HEK293 (cell line): ENCODE data around the gene PVALEF.

Source experiments
- CTCF ChIA-PET: fragments of 350-600 bp; formaldehyde crosslinking; extraction: SDS; loops from one replicate; lab custom pipeline; 2021; ENCODE audit warnings: antibody characterized with exemption; lab: Yijun Ruan, JAX
- POLR2A ChIA-PET: fragments of 300-600 bp; formaldehyde crosslinking; extraction: SDS; loops from one replicate; lab custom pipeline; 2020; ENCODE audit warnings: antibody characterized with exemption, inconsistent platforms; lab: Yijun Ruan, JAX
- H3K27ac ChIP-seq: fragments of 200-500 bp; sonication (Bioruptor generic); 2 replicates; pipeline ENCODE4 v1.5.1; 2014; ENCODE audit warnings: low read depth, low read length, control low read depth, inconsistent platforms; ENCODE audit errors: extremely low read depth
- H3K36me3 ChIP-seq, 2 experiments: fragments of 200-500 bp in 1 of 2; sonication (Bioruptor generic) in 1 of 2; 1 replicate in 1 of 2; 2 replicates in 1 of 2; pipeline ENCODE4 v1.5.1; 2014 to 2017; ENCODE audit warnings: inconsistent platforms in 2 of 2, low read length in 2 of 2; ENCODE audit not compliant: control insufficient read depth in 2 of 2, insufficient read depth in 1 of 2
- H3K4me1 ChIP-seq: fragments of 200-500 bp; sonication (Bioruptor generic); 2 replicates; pipeline ENCODE4 v1.5.1; 2014; ENCODE audit warnings: mild to moderate bottlenecking, low read length, inconsistent platforms; ENCODE audit not compliant: control insufficient read depth, insufficient read depth
- H3K4me3 ChIP-seq: 2 replicates; pipeline ENCODE4 v1.5.1; 2011; ENCODE audit warnings: low read depth, mild to moderate bottlenecking, control low read depth, low read length, moderate library complexity
- H3K9me3 ChIP-seq: fragments of 200-500 bp; sonication (Bioruptor generic); 2 replicates; pipeline ENCODE4 v1.5.1; 2014; ENCODE audit warnings: low read depth, low read length, inconsistent platforms; ENCODE audit not compliant: control insufficient read depth, insufficient read depth
- EGR2 ChIP-seq: fragments of 450-650 bp; formaldehyde crosslinking; IDR thresholded peaks from 2 replicates; pipeline ENCODE4 v1.5.1; 2016; ENCODE audit warnings: low read depth, missing biosample characterization, missing genetic modification characterization
- GFI1B ChIP-seq: fragments of 450-650 bp; formaldehyde crosslinking; IDR thresholded peaks from 2 replicates; pipeline ENCODE4 v1.5.1; 2016; ENCODE audit warnings: missing biosample characterization, missing genetic modification characterization
- KLF1 ChIP-seq: fragments of 450-650 bp; formaldehyde crosslinking; IDR thresholded peaks from 2 replicates; pipeline ENCODE4 v1.5.1; 2016; ENCODE audit warnings: missing biosample characterization, missing genetic modification characterization
- KLF8 ChIP-seq: fragments of 450-650 bp; formaldehyde crosslinking; IDR thresholded peaks from 2 replicates; pipeline ENCODE4 v1.5.1; 2016; ENCODE audit warnings: missing biosample characterization, missing genetic modification characterization
- SP2 ChIP-seq: fragments of 450-650 bp; formaldehyde crosslinking; IDR thresholded peaks from 2 replicates; pipeline ENCODE4 v1.5.1; 2016; ENCODE audit warnings: missing biosample characterization, missing genetic modification characterization
- SP3 ChIP-seq: fragments of 450-650 bp; formaldehyde crosslinking; IDR thresholded peaks from 2 replicates; pipeline ENCODE4 v1.5.1; 2016; ENCODE audit warnings: missing biosample characterization, missing genetic modification characterization
- ZBTB21 ChIP-seq: fragments of 450-650 bp; formaldehyde crosslinking; IDR thresholded peaks from 2 replicates; pipeline ENCODE4 v1.5.1; 2017; ENCODE audit warnings: missing biosample characterization, missing genetic modification characterization
- ZFHX2 ChIP-seq: fragments of 450-650 bp; formaldehyde crosslinking; conservative IDR thresholded peaks from 2 replicates; pipeline ENCODE4 v1.5.1; 2016; ENCODE audit warnings: missing biosample characterization, missing genetic modification characterization
- ZNF140 ChIP-seq: fragments of 450-650 bp; formaldehyde crosslinking; IDR thresholded peaks from 2 replicates; pipeline ENCODE4 v1.5.1; 2016; ENCODE audit warnings: missing biosample characterization, missing genetic modification characterization
- ZNF350 ChIP-seq: fragments of 450-650 bp; formaldehyde crosslinking; IDR thresholded peaks from 2 replicates; pipeline ENCODE4 v1.5.0; 2017; ENCODE audit warnings: missing biosample characterization, mild to moderate bottlenecking, missing genetic modification characterization
- ZNF629 ChIP-seq: fragments of 450-650 bp; formaldehyde crosslinking; IDR thresholded peaks from 2 replicates; pipeline ENCODE4 v1.5.1; 2017; ENCODE audit warnings: missing biosample characterization, missing genetic modification characterization
- ZNF837 ChIP-seq: fragments of 450-650 bp; formaldehyde crosslinking; IDR thresholded peaks from 2 replicates; pipeline ENCODE4 v1.5.1; 2016; ENCODE audit warnings: missing biosample characterization, missing genetic modification characterization
- ZXDB ChIP-seq: fragments of 450-650 bp; formaldehyde crosslinking; IDR thresholded peaks from 2 replicates; pipeline ENCODE4 v1.5.1; 2016; ENCODE audit warnings: missing biosample characterization, missing genetic modification characterization
- TF ChIP-seq, protein P1 (sequence below): sonication (generic); formaldehyde crosslinking; IDR thresholded peaks from 2 replicates; pipeline ENCODE4 v1.8.1; 2022; ENCODE audit warnings: mild to moderate bottlenecking, moderate library complexity, missing genetic modification reagents
- TF ChIP-seq, protein P2 (sequence below): fragments of 450-650 bp; formaldehyde crosslinking; IDR thresholded peaks from 2 replicates; pipeline ENCODE4 v1.5.1; 2016; ENCODE audit warnings: missing biosample characterization, missing genetic modification characterization, low read depth
- TF ChIP-seq, protein P3 (sequence below): fragments of 450-650 bp; formaldehyde crosslinking; IDR thresholded peaks from 2 replicates; pipeline ENCODE4 v1.5.1; 2016; ENCODE audit warnings: missing biosample characterization, missing genetic modification characterization

PVALEF gene

DNA sequence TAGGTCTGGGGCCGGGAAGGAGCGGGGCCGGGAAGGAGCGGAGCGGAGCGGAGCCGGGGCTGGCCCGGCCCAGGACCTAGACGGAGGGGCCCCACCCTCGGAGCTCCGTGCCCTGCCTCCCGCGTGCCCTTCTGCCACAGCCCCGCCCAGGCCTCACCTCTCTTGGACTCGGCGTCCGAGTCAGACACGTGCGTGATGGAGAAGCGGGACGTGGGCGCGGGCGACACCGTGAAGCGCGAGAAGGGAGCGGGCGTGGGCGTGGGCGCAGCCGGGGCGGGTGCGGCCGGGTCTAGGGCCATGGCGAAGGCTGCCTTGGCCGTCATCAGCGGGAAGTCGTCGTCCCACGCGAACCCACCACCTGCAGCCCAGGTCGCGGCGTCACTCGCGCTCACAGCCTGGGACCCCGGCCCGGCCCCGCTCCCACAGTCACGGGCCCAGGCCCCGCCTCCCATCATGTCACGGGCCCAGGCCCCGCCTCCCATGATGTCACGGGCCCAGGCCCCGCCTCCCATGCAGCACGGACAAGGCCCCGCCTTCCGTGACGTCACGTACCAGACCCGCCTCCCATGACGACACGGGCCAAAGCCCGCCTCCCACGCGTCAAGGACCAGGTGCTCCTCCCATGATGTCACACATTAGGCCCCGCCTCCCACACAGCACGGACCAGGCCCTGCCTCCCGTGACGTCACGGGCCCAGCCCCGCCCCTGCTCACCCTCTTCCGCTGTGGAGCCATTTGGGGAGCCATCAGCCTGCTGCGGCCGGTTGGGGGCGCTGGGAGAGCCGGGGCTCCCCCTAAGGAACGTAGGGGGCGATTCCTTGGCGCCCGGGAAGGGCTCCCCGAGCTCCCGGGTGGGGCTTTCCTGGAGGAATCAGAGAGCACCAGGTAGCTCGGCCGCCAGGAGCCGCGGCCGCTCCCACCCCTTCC is 45.8 kb upstream of the PVALEF start:
- CTCF ChIA-PET = no interaction called here
- Histone ChIP-seq H3K27ac (no peak overlapping the region; the same call in 1 of the 2 replicates), H3K36me3 (peaks cover 0 to 7% of the 10 kb centered on the region in 2 experiments; a peak in 1 of 3 replicates), H3K4me1 (no peaks in the 10 kb centered on the region), H3K9me3 (no peaks in the 10 kb centered on the region), H3K4me3 (peak overlapping the region; percentile 34)
- POLR2A ChIA-PET = interaction anchor here (0.6 to 1.5 kb wide), 3 partner anchors 104 to 119 kb away, joined by 3 to 4 read pairs (median 3); partner anchors contain the start of genes NDUFAF8 and TEPSIN
- peak; percentile 63; the same call in 1 of the 2 replicates for TF ChIP-seq KLF8 (tag by site-specific recombination)
- TF ChIP-seq ZNF629 (tag by site-specific recombination) = peak; percentile 55
- peak; percentile 35; the same call in 1 of the 2 replicates for TF ChIP-seq SP3 (tag by site-specific recombination)
- peak; percentile 47; the same call in 1 of the 2 replicates for TF ChIP-seq ZFHX2 (tag by site-specific recombination)
- 0 out of 2 replicates have a peak, but pooled peaks have one; percentile 9 for TF ChIP-seq KLF1 (tag by site-specific recombination)
- TF ChIP-seq, protein P1, sequence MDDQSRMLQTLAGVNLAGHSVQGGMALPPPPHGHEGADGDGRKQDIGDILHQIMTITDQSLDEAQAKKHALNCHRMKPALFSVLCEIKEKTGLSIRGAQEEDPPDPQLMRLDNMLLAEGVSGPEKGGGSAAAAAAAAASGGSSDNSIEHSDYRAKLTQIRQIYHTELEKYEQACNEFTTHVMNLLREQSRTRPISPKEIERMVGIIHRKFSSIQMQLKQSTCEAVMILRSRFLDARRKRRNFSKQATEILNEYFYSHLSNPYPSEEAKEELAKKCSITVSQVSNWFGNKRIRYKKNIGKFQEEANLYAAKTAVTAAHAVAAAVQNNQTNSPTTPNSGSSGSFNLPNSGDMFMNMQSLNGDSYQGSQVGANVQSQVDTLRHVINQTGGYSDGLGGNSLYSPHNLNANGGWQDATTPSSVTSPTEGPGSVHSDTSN (CRISPR knock-in tag) = no peak
- TF ChIP-seq, protein P2, sequence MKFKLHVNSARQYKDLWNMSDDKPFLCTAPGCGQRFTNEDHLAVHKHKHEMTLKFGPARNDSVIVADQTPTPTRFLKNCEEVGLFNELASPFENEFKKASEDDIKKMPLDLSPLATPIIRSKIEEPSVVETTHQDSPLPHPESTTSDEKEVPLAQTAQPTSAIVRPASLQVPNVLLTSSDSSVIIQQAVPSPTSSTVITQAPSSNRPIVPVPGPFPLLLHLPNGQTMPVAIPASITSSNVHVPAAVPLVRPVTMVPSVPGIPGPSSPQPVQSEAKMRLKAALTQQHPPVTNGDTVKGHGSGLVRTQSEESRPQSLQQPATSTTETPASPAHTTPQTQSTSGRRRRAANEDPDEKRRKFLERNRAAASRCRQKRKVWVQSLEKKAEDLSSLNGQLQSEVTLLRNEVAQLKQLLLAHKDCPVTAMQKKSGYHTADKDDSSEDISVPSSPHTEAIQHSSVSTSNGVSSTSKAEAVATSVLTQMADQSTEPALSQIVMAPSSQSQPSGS (tag by site-specific recombination) = peak; percentile 89
- TF ChIP-seq ZNF350 (tag by site-specific recombination) = no peak
- 0 out of 2 replicates have a peak, but pooled peaks have one; percentile 18 for TF ChIP-seq EGR2
- no peak for TF ChIP-seq ZNF140 (tag by site-specific recombination)
- 0 out of 2 replicates have a peak, but pooled peaks have one; percentile 32 for TF ChIP-seq ZBTB21 (tag by site-specific recombination)
- peak; percentile 70 for TF ChIP-seq SP2 (tag by site-specific recombination)

DNA sequence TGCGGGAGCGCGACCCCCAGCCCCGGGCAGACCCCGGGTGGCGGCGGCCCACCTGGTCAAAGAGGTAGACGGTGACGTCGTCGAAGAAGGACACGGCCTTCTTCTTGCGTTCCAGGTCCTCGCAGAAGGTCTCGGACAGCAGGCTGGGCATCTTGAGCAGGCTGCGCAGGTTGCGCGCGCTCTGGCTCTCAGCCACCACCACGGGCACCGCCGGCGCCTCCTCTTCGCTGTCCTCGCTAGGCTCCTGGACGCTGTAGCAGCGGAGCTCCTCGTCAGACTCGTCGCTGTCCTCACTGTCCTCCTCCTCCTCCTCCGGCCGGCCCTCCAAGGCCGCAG is 45.2 kb upstream of the PVALEF start:
- peaks cover 0 to 8% of the 10 kb centered on the region in 2 experiments; a peak in 1 of 3 replicates for H3K36me3 ChIP-seq
- no peak overlapping the region for H3K27ac ChIP-seq
- CTCF ChIA-PET = no interaction called here

More for the DNA sequence above, 45.2 kb upstream of the PVALEF start:
- no peak for TF ChIP-seq GFI1B (tag by site-specific recombination)
- no peak for TF ChIP-seq ZXDB
- TF ChIP-seq, protein P3, sequence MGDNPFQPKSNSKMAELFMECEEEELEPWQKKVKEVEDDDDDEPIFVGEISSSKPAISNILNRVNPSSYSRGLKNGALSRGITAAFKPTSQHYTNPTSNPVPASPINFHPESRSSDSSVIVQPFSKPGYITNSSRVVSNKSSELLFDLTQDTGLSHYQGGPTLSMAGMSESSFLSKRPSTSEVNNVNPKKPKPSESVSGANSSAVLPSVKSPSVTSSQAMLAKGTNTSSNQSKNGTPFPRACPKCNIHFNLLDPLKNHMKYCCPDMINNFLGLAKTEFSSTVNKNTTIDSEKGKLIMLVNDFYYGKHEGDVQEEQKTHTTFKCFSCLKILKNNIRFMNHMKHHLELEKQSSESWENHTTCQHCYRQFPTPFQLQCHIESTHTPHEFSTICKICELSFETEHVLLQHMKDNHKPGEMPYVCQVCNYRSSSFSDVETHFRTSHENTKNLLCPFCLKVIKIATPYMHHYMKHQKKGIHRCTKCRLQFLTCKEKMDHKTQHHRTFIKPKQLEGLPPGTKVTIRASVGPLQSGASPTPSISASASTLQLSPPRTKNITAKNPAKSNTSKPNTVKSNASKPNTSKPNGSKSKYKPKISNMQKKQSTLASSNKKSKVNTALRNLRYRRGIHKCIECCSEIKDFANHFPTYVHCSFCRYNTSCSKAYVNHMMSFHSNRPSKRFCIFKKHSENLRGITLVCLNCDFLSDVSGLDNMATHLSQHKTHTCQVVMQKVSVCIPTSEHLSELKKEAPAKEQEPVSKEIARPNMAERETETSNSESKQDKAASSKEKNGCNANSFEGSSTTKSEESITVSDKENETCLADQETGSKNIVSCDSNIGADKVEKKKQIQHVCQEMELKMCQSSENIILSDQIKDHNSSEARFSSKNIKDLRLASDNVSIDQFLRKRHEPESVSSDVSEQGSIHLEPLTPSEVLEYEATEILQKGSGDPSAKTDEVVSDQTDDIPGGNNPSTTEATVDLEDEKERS (tag by site-specific recombination) = no peak
- TF ChIP-seq ZNF837 = no peak
- Histone ChIP-seq H3K9me3 (no peaks in the 10 kb centered on the region), H3K4me1 (no peaks in the 10 kb centered on the region), H3K4me3 (no peak overlapping the region)
- POLR2A ChIA-PET = interaction anchor here (1.0 to 1.5 kb wide), 2 partner anchors 103 to 119 kb away, joined by 3 read pairs; partner anchors contain the start of genes NDUFAF8 and TEPSIN
